Measurements from ENCODE around the gene IFT27.
"Not testable (repeated sequence)": the region's sequence is repeated elsewhere in the genome, so short reads cannot be mapped to it uniquely, and the experiment has no call there.

Gene IFT27

GRCh38 chr22:36764641-36765040, 11.3 kb downstream of the IFT27 start:
- no peak for DNase-seq

- no peak for DNase-seq
Measured at GRCh38 chr22:36764060-36764459, 11.9 kb downstream of the IFT27 start.

- DNase-seq: no peak
Measured at GRCh38 chr22:36763576-36763975, 12.3 kb downstream of the IFT27 start.

- no peak for DNase-seq
Measured at GRCh38 chr22:36762687-36763260, 13.1 kb downstream of the IFT27 start.

GRCh38 chr22:36761553-36762240, 14.2 kb downstream of the IFT27 start:
- DNase-seq: no peak

- no peak for DNase-seq
Measured at GRCh38 chr22:36760786-36761185, 15.1 kb downstream of the IFT27 start.

- no peak for DNase-seq
Measured at GRCh38 chr22:36759481-36760159, 16.3 kb downstream of the IFT27 start.

- no peak for DNase-seq
Measured at GRCh38 chr22:36758792-36759271, 17.1 kb downstream of the IFT27 start.

- peak; percentile 79 for DNase-seq
Measured at GRCh38 chr22:36757668-36758211, 18.2 kb downstream of the IFT27 start.

- no peak for DNase-seq
Measured at GRCh38 chr22:36756746-36757655, 18.9 kb downstream of the IFT27 start.

- DNase-seq: no peak
Measured at GRCh38 chr22:36756031-36756430, 19.9 kb downstream of the IFT27 start.

- no peak for DNase-seq
Measured at GRCh38 chr22:36755316-36755715, 20.6 kb downstream of the IFT27 start.

GRCh38 chr22:36754881-36755280, 21.0 kb downstream of the IFT27 start:
- DNase-seq: not testable (repeated sequence)

GRCh38 chr22:36753916-36754315, 22.0 kb downstream of the IFT27 start:
- DNase-seq: no peak

GRCh38 chr22:36753120-36753802, 22.7 kb downstream of the IFT27 start:
- DNase-seq: no peak

GRCh38 chr22:36746375-36746970, 29.4 kb downstream of the IFT27 start:
- DNase-seq: no peak

- DNase-seq: no peak
Measured at GRCh38 chr22:36745301-36745995, 30.5 kb downstream of the IFT27 start.

- no peak for DNase-seq
Measured at GRCh38 chr22:36744791-36745190, 31.1 kb downstream of the IFT27 start.

- DNase-seq: no peak
Measured at GRCh38 chr22:36744413-36744765, 31.5 kb downstream of the IFT27 start.

GRCh38 chr22:36743591-36744412, 32.1 kb downstream of the IFT27 start:
- DNase-seq: no peak
